HepG2 (cell line): Measurements from ENCODE around the gene MYH10. TPM values are rescaled to one million over a fixed set of nuclear protein-coding genes. Genes with fewer than 3 reads are reported as not detected.

ENCODE experiments used
- CBX2 ChIP-seq, 2 experiments: fragments of 200-600 bp in 1 of 2; sonication (generic); formaldehyde crosslinking in 1 of 2; IDR thresholded peaks; 2 replicates each; pipeline versions ENCODE4 v1.7.0 to v1.8.1; 2018 to 2022; ENCODE audit warnings: low read depth in 2 of 2, low read length in 1 of 2, mild to moderate bottlenecking in 1 of 2, missing genetic modification reagents in 1 of 2
- GABPA ChIP-seq, 2 experiments: IDR thresholded peaks; 2 replicates each; pipeline ENCODE4 v1.6.1; 2011 to 2016; ENCODE audit warnings: low read depth in 2 of 2, low read length in 1 of 2, missing biosample characterization in 1 of 2, missing genetic modification characterization in 1 of 2
- GATAD2A ChIP-seq: IDR thresholded peaks from 2 replicates; pipeline ENCODE4 v1.6.1; 2016
- JUN ChIP-seq: sonication (generic); formaldehyde crosslinking; IDR thresholded peaks from 2 replicates; pipeline ENCODE4 v1.4.0; 2020; ENCODE audit warnings: mild to moderate bottlenecking, missing genetic modification reagents
- MAZ ChIP-seq, 2 experiments: sonication (generic) in 1 of 2; formaldehyde crosslinking in 1 of 2; IDR thresholded peaks; 2 replicates each; pipeline versions ENCODE4 v1.5.0 to v1.6.1; 2012 to 2020; ENCODE audit warnings: low read depth in 2 of 2, mild to moderate bottlenecking in 2 of 2, borderline replicate concordance in 1 of 2, improper control_type of control experiment in 1 of 2, low read length in 1 of 2, missing genetic modification reagents in 1 of 2, moderate library complexity in 1 of 2
- MTF1 ChIP-seq: sonication (generic); formaldehyde crosslinking; IDR thresholded peaks from 2 replicates; pipeline ENCODE4 v1.5.0; 2020; ENCODE audit warnings: missing genetic modification reagents
- NFKBIZ ChIP-seq: IDR thresholded peaks from 2 replicates; pipeline ENCODE4 v1.6.1; 2018; ENCODE audit warnings: missing genetic modification reagents, missing compliant biosample characterization
- SIX1 ChIP-seq: sonication (generic); formaldehyde crosslinking; IDR thresholded peaks from 2 replicates; pipeline ENCODE4 v1.4.0; 2020; ENCODE audit warnings: missing genetic modification reagents, borderline replicate concordance
- TBL1XR1 ChIP-seq: fragments of 150-350 bp; IDR thresholded peaks from 2 replicates; pipeline ENCODE4 v1.6.1; 2014; ENCODE audit warnings: borderline replicate concordance, low read length; ENCODE audit not compliant: partially characterized antibody
- THAP11 ChIP-seq: IDR thresholded peaks from 2 replicates; pipeline ENCODE4 v1.6.1; 2016; ENCODE audit warnings: missing biosample characterization, missing genetic modification reagents
- YEATS4 ChIP-seq: sonication (generic); formaldehyde crosslinking; IDR thresholded peaks from 2 replicates; pipeline ENCODE4 v1.4.0; 2020; ENCODE audit warnings: missing genetic modification reagents, borderline replicate concordance
- ZNF138 ChIP-seq: sonication (generic); formaldehyde crosslinking; IDR thresholded peaks from 2 replicates; pipeline ENCODE4 v1.5.0; 2020; ENCODE audit warnings: mild to moderate bottlenecking, low read depth, missing genetic modification reagents
- ZNF326 ChIP-seq: sonication (generic); formaldehyde crosslinking; IDR thresholded peaks from 2 replicates; pipeline ENCODE4 v1.4.0; 2020; ENCODE audit warnings: missing genetic modification reagents, borderline replicate concordance
- ZNF430 ChIP-seq: sonication (generic); formaldehyde crosslinking; IDR thresholded peaks from 2 replicates; pipeline ENCODE4 v1.9.0; 2021; ENCODE audit warnings: mild to moderate bottlenecking, missing genetic modification reagents
- ZNF552 ChIP-seq: sonication (generic); formaldehyde crosslinking; IDR thresholded peaks from 2 replicates; pipeline ENCODE4 v1.9.0; 2022; ENCODE audit warnings: missing genetic modification reagents, mild to moderate bottlenecking, borderline replicate concordance
- polyA plus RNA-seq, 8 experiments: library from polyadenylated mRNA; depleted of rRNA in 3 of 8; stranded (reverse) in 7 of 8; unstranded in 1 of 8; fragments of >200 nt; fragmentation: Illumina TruSeq in 4 of 8; extraction: Trizol in 4 of 8; gene quantifications; 2 replicates each; pipeline versions ENCODE4 v1.2.1 to v1.2.3, GENCODE V29; 2011 to 2016; ENCODE audit warnings: low read depth in 4 of 8, missing spikeins in 1 of 8, mixed read lengths in 1 of 8; ENCODE audit not compliant: insufficient read depth in 1 of 8
- total RNA-seq, 5 experiments: library from RNA; depleted of rRNA; stranded (reverse); fragments of >200 nt; fragmentation: Illumina TruSeq; extraction: Trizol; gene quantifications; 2 replicates each; pipeline ENCODE4 v1.2.3, GENCODE V29; 2016; ENCODE audit warnings: low read depth in 1 of 5
- TF ChIP-seq, protein P1 (sequence below): sonication (generic); formaldehyde crosslinking; IDR thresholded peaks from 2 replicates; pipeline ENCODE4 v1.8.0; 2022; ENCODE audit warnings: missing genetic modification reagents, mild to moderate bottlenecking, moderate library complexity, borderline replicate concordance
- TF ChIP-seq, protein P2 (sequence below): sonication (generic); formaldehyde crosslinking; IDR thresholded peaks from 2 replicates; pipeline ENCODE4 v1.4.0; 2020; ENCODE audit warnings: missing genetic modification reagents

The MYH10 gene
- total and polyA plus RNA-seq, 2 of the 13 experiments (the other 11 are each of a cell fraction or from before 2014, with no cell fraction given) = 43.4 to 68.6 TPM

DNA sequence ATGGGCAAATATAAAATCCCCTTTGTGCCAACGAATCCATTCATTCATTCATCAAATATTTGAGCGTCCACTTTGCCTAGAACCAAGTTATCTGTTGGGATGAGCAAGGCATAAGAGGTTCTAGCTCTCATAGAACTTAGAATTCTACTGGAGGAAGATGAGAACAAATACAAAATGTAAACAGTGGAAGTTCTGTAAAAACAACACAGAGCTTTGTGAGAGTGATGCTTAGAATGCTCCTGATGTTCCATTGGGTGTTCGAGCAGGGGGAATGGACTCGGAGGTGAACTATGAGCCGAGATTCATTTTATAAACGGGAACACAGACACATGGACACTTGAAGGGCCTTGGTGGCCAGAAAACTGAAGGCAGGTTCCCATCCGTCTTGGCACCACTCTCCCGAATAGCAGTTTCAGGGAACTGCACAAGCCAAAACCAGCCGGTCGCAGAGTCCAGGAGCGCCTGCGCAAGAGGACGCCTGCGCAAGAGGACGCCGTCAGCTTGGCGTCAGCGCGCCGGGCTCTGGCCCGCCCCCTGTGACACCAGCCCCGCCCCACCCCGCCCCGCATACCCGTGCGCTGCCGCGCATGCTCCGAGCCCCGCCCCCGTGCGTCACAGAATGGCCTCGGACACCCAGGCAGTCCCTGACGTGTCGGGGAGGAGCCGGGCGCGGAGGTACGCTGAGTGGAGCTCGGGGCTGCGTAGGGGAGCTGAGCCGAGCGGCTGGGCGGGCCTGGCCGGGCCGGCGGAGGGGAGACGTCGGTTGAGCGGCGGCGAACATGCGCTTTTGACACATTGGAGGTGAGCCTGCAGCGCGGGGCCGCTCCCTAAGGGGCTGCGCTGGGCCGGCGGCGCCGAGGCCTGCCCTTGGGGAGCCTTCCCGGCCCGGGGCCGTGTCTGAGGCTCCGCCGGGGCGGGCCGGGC, 195.0 kb downstream of the MYH10 start, which contains the start of gene NDEL1 (continued):
- TF ChIP-seq, protein P1, sequence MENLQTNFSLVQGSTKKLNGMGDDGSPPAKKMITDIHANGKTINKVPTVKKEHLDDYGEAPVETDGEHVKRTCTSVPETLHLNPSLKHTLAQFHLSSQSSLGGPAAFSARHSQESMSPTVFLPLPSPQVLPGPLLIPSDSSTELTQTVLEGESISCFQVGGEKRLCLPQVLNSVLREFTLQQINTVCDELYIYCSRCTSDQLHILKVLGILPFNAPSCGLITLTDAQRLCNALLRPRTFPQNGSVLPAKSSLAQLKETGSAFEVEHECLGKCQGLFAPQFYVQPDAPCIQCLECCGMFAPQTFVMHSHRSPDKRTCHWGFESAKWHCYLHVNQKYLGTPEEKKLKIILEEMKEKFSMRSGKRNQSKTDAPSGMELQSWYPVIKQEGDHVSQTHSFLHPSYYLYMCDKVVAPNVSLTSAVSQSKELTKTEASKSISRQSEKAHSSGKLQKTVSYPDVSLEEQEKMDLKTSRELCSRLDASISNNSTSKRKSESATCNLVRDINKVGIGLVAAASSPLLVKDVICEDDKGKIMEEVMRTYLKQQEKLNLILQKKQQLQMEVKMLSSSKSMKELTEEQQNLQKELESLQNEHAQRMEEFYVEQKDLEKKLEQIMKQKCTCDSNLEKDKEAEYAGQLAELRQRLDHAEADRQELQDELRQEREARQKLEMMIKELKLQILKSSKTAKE (CRISPR knock-in tag) = no peak; the same call in 1 of the 2 replicates
- TF ChIP-seq SIX1 (CRISPR knock-in tag) (no peak), GATAD2A (CRISPR knock-in tag) (no peak), JUN (no peak), ZNF138 (CRISPR knock-in tag) (no peak), ZNF326 (CRISPR knock-in tag) (no peak), ZNF430 (peak; percentile 52; the same call in 1 of the 2 replicates), GABPA (IDR thresholded peaks at IDR 0.05; ENCODE audit: low read depth, low read length) (no peak), GABPA (CRISPR knock-in tag; IDR thresholded peaks at IDR 0.05; ENCODE audit: low read depth) (no peak), TBL1XR1 (no peak), MTF1 (CRISPR knock-in tag) (no peak), YEATS4 (CRISPR knock-in tag) (peak; percentile 92), NFKBIZ (CRISPR knock-in tag) (0 out of 2 replicates have a peak, but pooled peaks have one; percentile 45), ZNF552 (peak; percentile 20; the same call in 1 of the 2 replicates), MAZ (IDR thresholded peaks at IDR 0.05; ENCODE audit: borderline replicate concordance, low read depth, low read length) (peak; percentile 62; the same call in 1 of the 2 replicates), MAZ (CRISPR knock-in tag; IDR thresholded peaks at IDR 0.05; ENCODE audit: low read depth) (peak; percentile 61), CBX2 (IDR thresholded peaks at IDR 0.05; ENCODE audit: low read depth, low read length) (no peak), CBX2 (CRISPR knock-in tag; IDR thresholded peaks at IDR 0.05; ENCODE audit: low read depth) (no peak), THAP11 (peak; percentile 70)
- TF ChIP-seq, protein P2, sequence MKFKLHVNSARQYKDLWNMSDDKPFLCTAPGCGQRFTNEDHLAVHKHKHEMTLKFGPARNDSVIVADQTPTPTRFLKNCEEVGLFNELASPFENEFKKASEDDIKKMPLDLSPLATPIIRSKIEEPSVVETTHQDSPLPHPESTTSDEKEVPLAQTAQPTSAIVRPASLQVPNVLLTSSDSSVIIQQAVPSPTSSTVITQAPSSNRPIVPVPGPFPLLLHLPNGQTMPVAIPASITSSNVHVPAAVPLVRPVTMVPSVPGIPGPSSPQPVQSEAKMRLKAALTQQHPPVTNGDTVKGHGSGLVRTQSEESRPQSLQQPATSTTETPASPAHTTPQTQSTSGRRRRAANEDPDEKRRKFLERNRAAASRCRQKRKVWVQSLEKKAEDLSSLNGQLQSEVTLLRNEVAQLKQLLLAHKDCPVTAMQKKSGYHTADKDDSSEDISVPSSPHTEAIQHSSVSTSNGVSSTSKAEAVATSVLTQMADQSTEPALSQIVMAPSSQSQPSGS (CRISPR knock-in tag) = 0 out of 2 replicates have a peak, but pooled peaks have one; percentile 38
